ENCODE measurements around the gene SEMA4D.

GRCh38 chr9:89428901-89429890 is 68.7 kb downstream of the SEMA4D start:
- no peak for TF ChIP-seq CTCF (IDR thresholded peaks at IDR 0.05)
- no peak for TF ChIP-seq POLR2A (IDR thresholded peaks at IDR 0.05)

Data from adrenal gland (tissue), 5 donors.